ENCODE measurements around the gene PADI1.

DNA sequence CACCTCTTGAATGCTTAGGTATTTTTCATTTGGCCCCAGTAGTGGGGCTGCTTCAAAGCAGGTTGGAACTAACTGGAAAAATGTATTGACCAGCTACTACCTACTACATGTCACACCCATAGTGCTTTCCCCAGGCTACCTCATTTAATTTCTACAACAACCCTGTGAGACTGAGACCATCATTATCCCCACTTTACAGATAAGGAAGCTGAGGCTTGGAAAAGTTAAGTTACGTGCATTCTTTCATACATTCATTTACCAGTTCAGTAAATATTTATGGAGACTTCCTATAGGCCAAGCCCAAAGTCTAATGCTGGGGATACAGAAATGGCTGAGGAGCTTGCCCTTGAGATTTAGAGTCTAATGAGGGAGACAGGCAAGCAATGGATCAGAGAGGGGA lies 29.5 kb downstream of the PADI1 start:
- TF ChIP-seq, protein P1, sequence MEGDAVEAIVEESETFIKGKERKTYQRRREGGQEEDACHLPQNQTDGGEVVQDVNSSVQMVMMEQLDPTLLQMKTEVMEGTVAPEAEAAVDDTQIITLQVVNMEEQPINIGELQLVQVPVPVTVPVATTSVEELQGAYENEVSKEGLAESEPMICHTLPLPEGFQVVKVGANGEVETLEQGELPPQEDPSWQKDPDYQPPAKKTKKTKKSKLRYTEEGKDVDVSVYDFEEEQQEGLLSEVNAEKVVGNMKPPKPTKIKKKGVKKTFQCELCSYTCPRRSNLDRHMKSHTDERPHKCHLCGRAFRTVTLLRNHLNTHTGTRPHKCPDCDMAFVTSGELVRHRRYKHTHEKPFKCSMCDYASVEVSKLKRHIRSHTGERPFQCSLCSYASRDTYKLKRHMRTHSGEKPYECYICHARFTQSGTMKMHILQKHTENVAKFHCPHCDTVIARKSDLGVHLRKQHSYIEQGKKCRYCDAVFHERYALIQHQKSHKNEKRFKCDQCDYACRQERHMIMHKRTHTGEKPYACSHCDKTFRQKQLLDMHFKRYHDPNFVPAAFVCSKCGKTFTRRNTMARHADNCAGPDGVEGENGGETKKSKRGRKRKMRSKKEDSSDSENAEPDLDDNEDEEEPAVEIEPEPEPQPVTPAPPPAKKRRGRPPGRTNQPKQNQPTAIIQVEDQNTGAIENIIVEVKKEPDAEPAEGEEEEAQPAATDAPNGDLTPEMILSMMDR (IDR thresholded peaks at IDR 0.05; ENCODE audit: low read depth, low read length, missing input control), result no peak
- TF ChIP-seq, protein P2, sequence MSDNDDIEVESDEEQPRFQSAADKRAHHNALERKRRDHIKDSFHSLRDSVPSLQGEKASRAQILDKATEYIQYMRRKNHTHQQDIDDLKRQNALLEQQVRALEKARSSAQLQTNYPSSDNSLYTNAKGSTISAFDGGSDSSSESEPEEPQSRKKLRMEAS (IDR thresholded peaks at IDR 0.05), result no peak
- TF ChIP-seq NR2F2 (IDR thresholded peaks at IDR 0.05) (no peak), FOXA1 (IDR thresholded peaks at IDR 0.05) (no peak), TAF1 (conservative IDR thresholded peaks at IDR 0.05) (no peak), YY1 (IDR thresholded peaks at IDR 0.05) (no peak), SP1 (IDR thresholded peaks at IDR 0.05) (no peak), JUND (IDR thresholded peaks at IDR 0.05) (no peak), HNF4G (IDR thresholded peaks at IDR 0.05) (no peak)
- TF ChIP-seq, protein P3, sequence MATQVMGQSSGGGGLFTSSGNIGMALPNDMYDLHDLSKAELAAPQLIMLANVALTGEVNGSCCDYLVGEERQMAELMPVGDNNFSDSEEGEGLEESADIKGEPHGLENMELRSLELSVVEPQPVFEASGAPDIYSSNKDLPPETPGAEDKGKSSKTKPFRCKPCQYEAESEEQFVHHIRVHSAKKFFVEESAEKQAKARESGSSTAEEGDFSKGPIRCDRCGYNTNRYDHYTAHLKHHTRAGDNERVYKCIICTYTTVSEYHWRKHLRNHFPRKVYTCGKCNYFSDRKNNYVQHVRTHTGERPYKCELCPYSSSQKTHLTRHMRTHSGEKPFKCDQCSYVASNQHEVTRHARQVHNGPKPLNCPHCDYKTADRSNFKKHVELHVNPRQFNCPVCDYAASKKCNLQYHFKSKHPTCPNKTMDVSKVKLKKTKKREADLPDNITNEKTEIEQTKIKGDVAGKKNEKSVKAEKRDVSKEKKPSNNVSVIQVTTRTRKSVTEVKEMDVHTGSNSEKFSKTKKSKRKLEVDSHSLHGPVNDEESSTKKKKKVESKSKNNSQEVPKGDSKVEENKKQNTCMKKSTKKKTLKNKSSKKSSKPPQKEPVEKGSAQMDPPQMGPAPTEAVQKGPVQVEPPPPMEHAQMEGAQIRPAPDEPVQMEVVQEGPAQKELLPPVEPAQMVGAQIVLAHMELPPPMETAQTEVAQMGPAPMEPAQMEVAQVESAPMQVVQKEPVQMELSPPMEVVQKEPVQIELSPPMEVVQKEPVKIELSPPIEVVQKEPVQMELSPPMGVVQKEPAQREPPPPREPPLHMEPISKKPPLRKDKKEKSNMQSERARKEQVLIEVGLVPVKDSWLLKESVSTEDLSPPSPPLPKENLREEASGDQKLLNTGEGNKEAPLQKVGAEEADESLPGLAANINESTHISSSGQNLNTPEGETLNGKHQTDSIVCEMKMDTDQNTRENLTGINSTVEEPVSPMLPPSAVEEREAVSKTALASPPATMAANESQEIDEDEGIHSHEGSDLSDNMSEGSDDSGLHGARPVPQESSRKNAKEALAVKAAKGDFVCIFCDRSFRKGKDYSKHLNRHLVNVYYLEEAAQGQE (IDR thresholded peaks at IDR 0.05), result no peak
- TF ChIP-seq, protein P4, sequence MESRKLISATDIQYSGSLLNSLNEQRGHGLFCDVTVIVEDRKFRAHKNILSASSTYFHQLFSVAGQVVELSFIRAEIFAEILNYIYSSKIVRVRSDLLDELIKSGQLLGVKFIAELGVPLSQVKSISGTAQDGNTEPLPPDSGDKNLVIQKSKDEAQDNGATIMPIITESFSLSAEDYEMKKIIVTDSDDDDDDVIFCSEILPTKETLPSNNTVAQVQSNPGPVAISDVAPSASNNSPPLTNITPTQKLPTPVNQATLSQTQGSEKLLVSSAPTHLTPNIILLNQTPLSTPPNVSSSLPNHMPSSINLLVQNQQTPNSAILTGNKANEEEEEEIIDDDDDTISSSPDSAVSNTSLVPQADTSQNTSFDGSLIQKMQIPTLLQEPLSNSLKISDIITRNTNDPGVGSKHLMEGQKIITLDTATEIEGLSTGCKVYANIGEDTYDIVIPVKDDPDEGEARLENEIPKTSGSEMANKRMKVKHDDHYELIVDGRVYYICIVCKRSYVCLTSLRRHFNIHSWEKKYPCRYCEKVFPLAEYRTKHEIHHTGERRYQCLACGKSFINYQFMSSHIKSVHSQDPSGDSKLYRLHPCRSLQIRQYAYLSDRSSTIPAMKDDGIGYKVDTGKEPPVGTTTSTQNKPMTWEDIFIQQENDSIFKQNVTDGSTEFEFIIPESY (IDR thresholded peaks at IDR 0.05), result no peak

All from liver (tissue), 3 donors.